AG09309 (cell line): ENCODE results near the gene MYL6B.

Experiments used
- DNase-seq: peaks from one replicate; pipeline ENCODE4 v3.0.0-alpha.2; 2010; ENCODE audit warnings: low read depth
- H3K4me3 ChIP-seq: 2 replicates; pipeline ENCODE4 v1.5.1; 2011; ENCODE audit warnings: mild to moderate bottlenecking, low read depth, low read length, moderate library complexity; ENCODE audit not compliant: control insufficient read depth
- TF ChIP-seq, protein P1 (sequence below): IDR thresholded peaks from 2 replicates; pipeline ENCODE4 v1.5.1; 2011; ENCODE audit warnings: mild to moderate bottlenecking, low read depth, low read length, inconsistent platforms; ENCODE audit not compliant: insufficient read depth, control insufficient read depth; ENCODE audit errors: missing control alignments

The MYL6B gene

GRCh38 chr12:56124133-56124532 lies 28.3 kb upstream of the MYL6B start:
- TF ChIP-seq, protein P1, sequence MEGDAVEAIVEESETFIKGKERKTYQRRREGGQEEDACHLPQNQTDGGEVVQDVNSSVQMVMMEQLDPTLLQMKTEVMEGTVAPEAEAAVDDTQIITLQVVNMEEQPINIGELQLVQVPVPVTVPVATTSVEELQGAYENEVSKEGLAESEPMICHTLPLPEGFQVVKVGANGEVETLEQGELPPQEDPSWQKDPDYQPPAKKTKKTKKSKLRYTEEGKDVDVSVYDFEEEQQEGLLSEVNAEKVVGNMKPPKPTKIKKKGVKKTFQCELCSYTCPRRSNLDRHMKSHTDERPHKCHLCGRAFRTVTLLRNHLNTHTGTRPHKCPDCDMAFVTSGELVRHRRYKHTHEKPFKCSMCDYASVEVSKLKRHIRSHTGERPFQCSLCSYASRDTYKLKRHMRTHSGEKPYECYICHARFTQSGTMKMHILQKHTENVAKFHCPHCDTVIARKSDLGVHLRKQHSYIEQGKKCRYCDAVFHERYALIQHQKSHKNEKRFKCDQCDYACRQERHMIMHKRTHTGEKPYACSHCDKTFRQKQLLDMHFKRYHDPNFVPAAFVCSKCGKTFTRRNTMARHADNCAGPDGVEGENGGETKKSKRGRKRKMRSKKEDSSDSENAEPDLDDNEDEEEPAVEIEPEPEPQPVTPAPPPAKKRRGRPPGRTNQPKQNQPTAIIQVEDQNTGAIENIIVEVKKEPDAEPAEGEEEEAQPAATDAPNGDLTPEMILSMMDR, result no peak
- no peak for DNase-seq
- H3K4me3 ChIP-seq, result no peak overlapping the region

- H3K4me3 ChIP-seq, result no peak overlapping the region
- TF ChIP-seq, protein P1, result no peak
- DNase-seq, result no peak
Observed at GRCh38 chr12:56126732-56127239, 25.6 kb upstream of the MYL6B start.

GRCh38 chr12:56127485-56127887 lies 24.9 kb upstream of the MYL6B start:
- DNase-seq, result no peak
- H3K4me3 ChIP-seq, result peak overlapping the region; percentile 42
- TF ChIP-seq, protein P1, result no peak

DNA sequence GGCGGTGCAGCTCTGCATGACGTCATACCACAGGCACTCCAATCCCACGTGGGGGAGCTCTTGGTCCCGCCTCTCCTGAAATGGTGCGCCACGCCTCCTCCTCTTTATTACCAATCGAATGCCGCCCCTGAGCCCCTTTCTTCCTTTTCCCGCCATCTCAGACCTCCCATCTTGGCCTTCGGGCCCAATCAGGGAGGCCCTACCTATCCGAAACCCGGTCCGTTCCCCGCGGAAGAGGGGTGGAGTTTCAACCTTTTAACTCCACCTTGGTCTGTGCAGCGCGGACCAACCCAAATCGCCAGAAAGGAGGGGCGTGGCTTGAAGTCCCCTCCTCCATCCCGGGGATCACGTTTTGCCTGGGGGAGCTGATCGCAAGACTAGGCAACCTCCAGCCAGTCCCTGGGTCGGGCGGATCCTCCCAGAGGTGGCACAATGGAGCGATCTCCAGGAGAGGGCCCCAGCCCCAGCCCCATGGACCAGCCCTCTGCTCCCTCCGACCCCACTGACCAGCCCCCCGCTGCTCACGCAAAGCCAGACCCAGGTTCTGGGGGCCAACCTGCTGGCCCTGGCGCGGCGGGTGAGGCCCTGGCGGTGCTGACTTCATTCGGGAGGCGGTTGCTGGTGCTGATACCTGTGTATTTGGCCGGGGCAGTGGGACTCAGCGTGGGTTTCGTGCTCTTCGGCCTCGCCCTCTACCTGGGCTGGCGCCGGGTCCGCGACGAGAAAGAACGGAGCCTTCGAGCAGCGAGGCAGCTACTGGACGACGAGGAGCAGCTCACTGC lies 24.3 kb upstream of the MYL6B start, which contains the start of gene ESYT1:
Gene ESYT1, plus strand, starts transcription at position 380 of the 782 bp plus-strand sequence. Its CDS starts 53 bp downstream, at position 433.
- peak; percentile 99 for DNase-seq
- TF ChIP-seq, protein P1, result no peak
- H3K4me3 ChIP-seq, result peak within 1 kb of the TSS; percentile 95

- TF ChIP-seq, protein P1, result no peak
- no peak for DNase-seq
- peak overlapping the region; percentile 95 for H3K4me3 ChIP-seq
Observed at GRCh38 chr12:56128670-56129205, 23.6 kb upstream of the MYL6B start.

DNA sequence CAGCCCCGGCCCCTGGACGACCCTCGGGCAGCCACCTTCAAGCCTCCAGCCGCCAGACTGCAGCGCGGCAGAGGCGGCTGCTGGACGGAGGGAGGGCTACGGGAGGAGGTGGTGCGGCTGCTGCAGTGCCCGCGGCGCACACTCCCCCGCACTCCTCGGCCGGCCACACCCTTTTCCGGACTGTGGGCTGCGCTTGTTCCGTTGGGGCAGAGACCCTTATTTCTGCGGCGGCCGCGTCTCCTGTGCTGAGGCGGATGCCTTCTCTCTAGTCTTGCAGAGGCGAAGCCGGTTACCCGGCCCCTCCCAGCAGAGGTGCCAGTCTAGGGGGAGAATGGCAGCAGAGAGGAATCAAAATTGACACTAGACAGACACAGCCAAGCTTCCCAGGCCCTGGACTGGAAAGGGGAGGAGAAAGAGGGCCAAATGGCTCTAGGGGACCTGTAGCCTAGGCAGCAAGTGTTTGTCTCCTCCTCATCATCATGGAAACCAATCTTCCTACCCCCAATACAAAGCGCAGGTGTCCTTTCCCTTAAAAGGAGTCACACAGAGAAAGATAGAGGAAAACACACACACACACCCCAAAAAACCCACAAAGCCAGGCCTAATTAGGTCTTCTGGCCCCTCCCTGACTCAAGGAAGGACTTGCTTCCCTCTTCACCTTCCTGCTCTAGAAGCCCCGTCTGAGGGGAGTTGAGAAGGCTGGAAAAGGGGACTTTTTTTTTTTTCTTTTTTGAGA lies 23.0 kb upstream of the MYL6B start:
- DNase-seq, result no peak
- peak overlapping the region; percentile 95 for H3K4me3 ChIP-seq
- TF ChIP-seq, protein P1, result no peak
